Measurements from ENCODE around the gene SRBD1. TPM values are rescaled to one million over a fixed set of nuclear protein-coding genes. Genes with fewer than 3 reads are reported as not detected.

Gene SRBD1
- total and polyA plus RNA-seq, 2 of the 8 experiments (the other 6 are each of a cell fraction or from before 2014, with no cell fraction given): 4.6 to 20.0 TPM

- TF ChIP-seq ZNF274 (IDR thresholded peaks at IDR 0.05; ENCODE audit: borderline replicate concordance, extremely low read depth, low read length): no peak
- no peak for TF ChIP-seq RNF2 (IDR thresholded peaks at IDR 0.05; ENCODE audit: borderline replicate concordance, low read depth, low read length, missing control alignments, poor library complexity, severe bottlenecking)
- TF ChIP-seq KDM1A (IDR thresholded peaks at IDR 0.05; ENCODE audit: borderline replicate concordance, low read length): no peak
These were observed 162.8 kb downstream of the SRBD1 start (continued) for GRCh38 chr2:45448217-45448616.

Measured in H1 (cell line).